ENCODE measurements around the gene NDUFS6. TPM values are rescaled to one million over a fixed set of nuclear protein-coding genes. Genes with fewer than 3 reads are reported as not detected.
A peak's percentile ranks its signal among the peaks of the same experiment; 100 is the strongest.
"Not testable (repeated sequence)": the region's sequence is repeated elsewhere in the genome, so short reads cannot be mapped to it uniquely, and the experiment has no call there.

The NDUFS6 gene
- total RNA-seq, 1 donor from 2014 or later = 27.0 TPM

GRCh38 chr5:1830571-1831228, 29.5 kb downstream of the NDUFS6 start:
- ATAC-seq (no peak), DNase-seq (ENCODE audit: low spot score) (no peak)

DNA sequence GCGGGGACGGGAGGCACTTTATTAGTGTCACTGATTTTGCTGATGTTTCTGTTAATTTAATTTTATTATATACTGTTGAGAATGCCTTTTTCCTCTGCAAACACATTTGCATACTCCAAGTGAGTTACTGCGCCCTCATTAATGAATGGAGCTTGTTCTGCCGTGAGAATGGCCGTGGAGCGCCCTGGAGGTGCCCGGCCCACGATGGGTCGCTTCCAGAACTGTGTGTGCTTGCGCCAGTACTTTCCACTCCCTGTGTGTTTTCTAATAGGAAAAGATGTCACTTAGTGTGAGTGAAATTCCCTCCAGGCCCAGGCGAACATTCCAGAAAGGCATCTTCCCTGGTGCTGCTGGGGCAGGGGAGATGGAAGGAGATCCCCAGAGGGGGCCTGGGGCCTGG, 30.1 kb downstream of the NDUFS6 start:
- ATAC-seq = no peak
- DNase-seq (ENCODE audit: low spot score) = no peak

- DNase-seq (ENCODE audit: low spot score) = no peak
- ATAC-seq = no peak
Observed at GRCh38 chr5:1831677-1832313, 30.6 kb downstream of the NDUFS6 start.

GRCh38 chr5:1832511-1833250, 31.5 kb downstream of the NDUFS6 start:
- no peak for ATAC-seq

DNA sequence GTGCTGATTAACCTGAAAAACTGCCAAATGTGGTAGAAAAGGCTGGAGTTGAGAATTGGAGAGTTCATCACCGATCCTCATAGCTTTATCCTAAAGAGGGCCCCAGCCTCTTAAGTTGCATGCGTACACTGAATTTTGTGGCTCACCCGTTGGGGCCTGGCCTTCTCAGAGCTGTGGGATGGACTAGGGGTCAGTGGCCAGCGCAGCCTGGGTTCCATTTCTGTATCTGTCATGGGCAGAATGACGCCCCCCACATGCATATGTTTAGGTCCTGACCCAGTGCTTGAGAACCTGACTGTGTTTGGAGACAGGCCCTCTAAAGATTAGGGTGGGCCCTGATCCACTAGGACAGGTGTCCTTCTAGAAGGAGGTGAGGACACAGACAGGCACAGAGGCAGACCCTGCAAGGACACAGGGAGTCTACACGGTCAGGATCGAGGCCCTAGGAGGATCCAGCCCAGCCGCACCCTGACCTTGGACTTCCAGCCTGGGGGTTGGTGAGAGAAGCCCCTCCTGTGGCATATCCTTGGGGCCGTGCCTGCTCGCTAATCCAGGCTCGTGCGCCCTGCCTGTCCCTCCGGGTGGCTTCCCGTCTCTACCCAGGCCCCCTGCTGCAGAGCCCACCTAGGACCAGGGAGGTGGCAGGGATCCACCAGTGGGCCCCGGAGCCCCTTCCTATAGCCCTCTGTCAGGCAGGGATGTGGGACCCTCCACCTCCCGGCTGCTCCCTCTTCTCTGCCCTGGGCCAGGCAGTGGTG, 32.2 kb downstream of the NDUFS6 start:
- no peak for ATAC-seq

More at GRCh38 chr5:1832511-1833250, 31.5 kb downstream of the NDUFS6 start:
- DNase-seq (ENCODE audit: low spot score) = no peak

DNA sequence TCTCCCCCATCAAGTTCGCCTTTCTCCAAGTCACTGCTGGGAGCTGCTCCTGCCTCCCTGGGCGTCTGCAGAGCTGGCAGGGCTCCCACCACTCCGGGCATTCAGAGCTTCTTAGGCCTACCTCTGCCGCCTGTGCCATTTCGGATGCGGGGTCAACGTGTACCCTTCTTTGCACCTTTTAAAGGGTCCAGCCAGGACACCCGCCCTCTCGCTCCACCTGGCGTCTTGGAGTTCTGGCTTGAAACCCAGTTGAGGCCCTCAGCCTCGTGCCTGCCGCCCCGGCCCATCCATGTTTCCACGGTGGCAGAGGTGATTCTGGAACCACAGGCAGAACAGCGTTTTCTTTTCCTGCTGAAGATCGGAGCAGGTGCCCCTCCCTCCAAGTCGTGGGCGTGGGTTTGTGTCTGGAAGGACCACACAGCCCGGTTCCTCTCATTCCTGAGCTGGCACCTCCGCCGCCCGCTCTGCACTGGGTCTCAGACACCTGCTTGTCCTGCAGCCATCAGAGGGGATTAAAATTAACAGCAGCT, 32.9 kb downstream of the NDUFS6 start:
- DNase-seq (ENCODE audit: low spot score) = no peak
- no peak for ATAC-seq

More for the DNA sequence above, 32.2 kb downstream of the NDUFS6 start:
- no peak for DNase-seq (ENCODE audit: low spot score)

- DNase-seq (ENCODE audit: low spot score) (no peak), ATAC-seq (no peak)
Observed at GRCh38 chr5:1834721-1835429, 33.7 kb downstream of the NDUFS6 start.

- DNase-seq (ENCODE audit: low spot score) = no peak
- ATAC-seq = no peak
Observed at GRCh38 chr5:1835431-1835830, 34.2 kb downstream of the NDUFS6 start.

GRCh38 chr5:1836176-1836890, 35.1 kb downstream of the NDUFS6 start:
- no peak for DNase-seq (ENCODE audit: low spot score)
- ATAC-seq = no peak

GRCh38 chr5:1836891-1837880, 36.0 kb downstream of the NDUFS6 start:
- ATAC-seq = peak; percentile 63
- DNase-seq (ENCODE audit: low spot score) = no peak

- DNase-seq (ENCODE audit: low spot score) = no peak
- no peak for ATAC-seq
Observed at GRCh38 chr5:1838013-1838412, 36.8 kb downstream of the NDUFS6 start.

DNA sequence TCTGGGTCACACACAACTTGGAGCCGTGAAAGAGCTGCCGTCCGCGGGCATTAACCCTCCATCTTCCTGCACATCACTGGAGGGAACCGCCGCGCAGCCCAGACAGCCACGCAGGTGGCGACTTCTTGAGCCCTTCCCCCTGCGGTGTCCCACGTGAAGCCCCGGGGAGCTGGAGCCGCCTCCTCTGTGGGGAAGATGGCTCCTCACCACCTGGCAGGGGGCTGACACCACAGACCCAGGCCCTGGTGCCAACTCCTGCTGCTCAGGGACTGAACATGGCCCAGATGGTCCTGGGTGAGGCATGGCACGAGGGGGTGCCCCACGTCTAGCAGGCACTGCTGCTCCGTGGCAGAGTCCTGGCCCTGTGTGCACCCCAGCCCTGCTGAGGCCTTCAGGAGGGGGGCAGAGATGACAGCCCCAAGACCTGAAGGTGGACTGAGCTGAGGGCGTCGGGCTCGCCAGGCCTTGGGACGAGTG, 38.9 kb downstream of the NDUFS6 start:
- DNase-seq (ENCODE audit: low spot score) (no peak), ATAC-seq (no peak)

DNA sequence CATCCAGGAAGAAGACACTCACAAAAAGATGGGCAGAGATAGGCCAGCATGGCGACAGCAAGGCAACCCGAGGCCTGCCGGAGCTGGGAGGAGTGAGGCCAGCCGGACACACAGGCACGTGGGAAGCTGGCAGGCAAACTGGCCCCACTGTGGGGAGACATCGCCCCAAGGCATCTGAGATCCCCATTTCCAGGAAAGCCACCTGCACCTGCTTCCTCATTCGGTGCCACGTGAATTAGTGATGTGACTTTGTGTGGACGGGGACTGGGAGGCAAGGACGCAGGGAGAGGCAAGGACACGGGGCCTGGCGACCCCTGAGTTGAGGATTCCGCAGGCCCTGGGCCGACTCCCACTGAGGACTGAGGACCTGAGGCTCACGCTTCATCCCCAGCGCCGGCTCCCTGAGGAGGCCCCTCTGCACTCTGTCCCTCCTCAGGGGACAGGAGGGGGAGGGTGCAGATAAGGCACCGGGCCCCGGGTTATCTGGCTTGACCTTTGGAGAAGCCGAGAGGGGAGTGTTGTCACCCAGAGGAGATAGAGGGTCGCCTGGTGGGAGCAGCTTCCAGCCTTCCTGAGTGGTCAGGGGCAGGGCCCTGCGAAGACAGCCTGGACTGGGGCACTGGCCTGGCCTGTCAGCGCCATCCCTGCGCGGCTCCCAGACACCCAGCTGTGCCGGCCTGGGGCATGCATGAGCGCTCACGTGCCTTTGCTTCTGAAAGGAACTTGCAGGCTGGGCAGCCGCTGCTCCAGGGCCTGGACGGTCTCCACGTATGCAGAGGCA, 39.7 kb downstream of the NDUFS6 start:
- no peak for DNase-seq (ENCODE audit: low spot score)
- ATAC-seq = no peak

GRCh38 chr5:1842004-1842819, 41.0 kb downstream of the NDUFS6 start:
- DNase-seq (ENCODE audit: low spot score) (no peak), ATAC-seq (no peak)

DNA sequence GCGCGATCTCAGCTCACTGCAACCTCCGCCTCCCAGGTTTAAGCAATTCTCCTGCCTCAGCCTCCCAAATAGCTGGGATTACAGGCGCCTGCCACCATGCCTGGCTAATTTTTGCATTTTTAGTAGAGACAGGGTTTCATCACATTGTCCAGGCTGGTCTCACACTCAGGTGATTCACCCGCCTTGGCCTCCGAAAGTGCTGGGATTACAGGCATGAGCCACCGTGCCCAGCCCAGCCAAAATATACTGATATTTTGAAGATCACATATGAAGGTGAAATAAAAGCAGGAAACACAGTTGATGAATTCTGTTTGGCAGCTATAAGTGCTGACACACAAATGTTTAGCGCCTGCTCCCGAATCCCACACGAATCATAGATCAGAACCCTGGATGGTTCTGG, 42.6 kb downstream of the NDUFS6 start:
- not testable (repeated sequence) for ATAC-seq; DNase-seq (ENCODE audit: low spot score)

DNA sequence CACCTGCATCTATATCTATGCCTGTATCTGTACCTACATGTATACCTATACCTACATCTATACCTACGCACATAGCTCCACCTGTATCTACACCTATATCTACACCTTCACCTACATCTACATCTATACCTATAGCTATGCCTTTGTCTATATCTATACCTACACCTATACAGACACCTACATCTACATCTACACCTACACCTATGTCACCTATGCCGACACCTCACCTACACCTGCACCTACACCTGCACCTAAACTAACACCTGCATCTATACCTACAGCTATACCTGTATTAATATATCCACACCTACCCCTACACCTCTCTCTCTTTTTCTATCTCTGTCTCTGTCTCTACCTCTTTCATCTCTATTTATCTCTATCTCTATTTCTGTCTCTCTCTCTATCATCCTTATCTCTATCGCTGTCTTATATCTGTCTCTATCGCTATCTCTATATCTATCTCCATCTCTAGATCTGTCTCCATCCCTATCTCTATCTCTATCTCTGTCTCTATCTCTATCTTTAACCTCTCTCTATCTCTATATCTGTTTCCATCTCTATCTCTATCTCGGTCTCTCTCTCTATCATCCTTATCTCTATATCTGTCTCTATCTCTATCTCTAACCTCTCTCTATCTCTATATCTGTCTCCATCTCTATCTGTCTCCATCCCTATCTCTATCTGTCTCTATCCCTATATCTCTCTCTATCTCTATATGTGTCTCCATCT, 43.7 kb downstream of the NDUFS6 start:
- ATAC-seq (no peak), DNase-seq (ENCODE audit: low spot score) (no peak)
